Left ventricle myocardium inferior (tissue), 1 donor: ENCODE measurements around the gene XXYLT1. TPM values are rescaled to one million over a fixed set of nuclear protein-coding genes. Genes with fewer than 3 reads are reported as not detected.
"Not testable (repeated sequence)": the region's sequence is repeated elsewhere in the genome, so short reads cannot be mapped to it uniquely, and the experiment has no call there.

Experiments used
- DNase-seq: peaks from one replicate; pipeline ENCODE4 v3.0.0-alpha.2; 2020
- H3K27ac ChIP-seq: fragments of 200-600 bp; replicated peaks from 2 replicates; pipeline ENCODE4 v1.8.0; 2021
- H3K27me3 ChIP-seq: fragments of 200-600 bp; 2 replicates; pipeline ENCODE4 v1.8.0; 2021; ENCODE audit warnings: low read depth
- H3K36me3 ChIP-seq: fragments of 200-600 bp; 2 replicates; pipeline ENCODE4 v1.8.0; 2021
- H3K4me1 ChIP-seq: fragments of 200-600 bp; 2 replicates; pipeline ENCODE4 v1.8.0; 2021
- H3K4me3 ChIP-seq: fragments of 200-600 bp; 2 replicates; pipeline ENCODE4 v1.8.0; 2021; ENCODE audit warnings: mild to moderate bottlenecking, moderate library complexity
- H3K9me3 ChIP-seq: fragments of 200-600 bp; replicated peaks from 2 replicates; pipeline ENCODE4 v1.8.0; 2021
- intact Hi-C: fragments of 100-400 bp; cut with micrococcal nuclease; formaldehyde crosslinking; loops from one replicate; pipeline ENCODE4 v1.11.0; 2022
- total RNA-seq: library from RNA; stranded (reverse); fragmentation: NEBNext Ultra II Directional; extraction: Animal tissue kit (Norgen Biotek cat#: 25700); gene quantifications from one replicate; pipeline ENCODE4 v1.2.1, GENCODE V29; 2021
- TF ChIP-seq, protein P1 (sequence below): fragments of 200-600 bp; IDR thresholded peaks from 2 replicates; pipeline ENCODE4 v1.8.0; 2021; ENCODE audit warnings: antibody characterized with exemption, mild to moderate bottlenecking, borderline replicate concordance
- donor health status: DM: no; HTN: yes; CAD: no; lungs with severe emphysema.

XXYLT1 gene
- total RNA-seq, 1 donor from 2014 or later: 2.3 TPM

DNA sequence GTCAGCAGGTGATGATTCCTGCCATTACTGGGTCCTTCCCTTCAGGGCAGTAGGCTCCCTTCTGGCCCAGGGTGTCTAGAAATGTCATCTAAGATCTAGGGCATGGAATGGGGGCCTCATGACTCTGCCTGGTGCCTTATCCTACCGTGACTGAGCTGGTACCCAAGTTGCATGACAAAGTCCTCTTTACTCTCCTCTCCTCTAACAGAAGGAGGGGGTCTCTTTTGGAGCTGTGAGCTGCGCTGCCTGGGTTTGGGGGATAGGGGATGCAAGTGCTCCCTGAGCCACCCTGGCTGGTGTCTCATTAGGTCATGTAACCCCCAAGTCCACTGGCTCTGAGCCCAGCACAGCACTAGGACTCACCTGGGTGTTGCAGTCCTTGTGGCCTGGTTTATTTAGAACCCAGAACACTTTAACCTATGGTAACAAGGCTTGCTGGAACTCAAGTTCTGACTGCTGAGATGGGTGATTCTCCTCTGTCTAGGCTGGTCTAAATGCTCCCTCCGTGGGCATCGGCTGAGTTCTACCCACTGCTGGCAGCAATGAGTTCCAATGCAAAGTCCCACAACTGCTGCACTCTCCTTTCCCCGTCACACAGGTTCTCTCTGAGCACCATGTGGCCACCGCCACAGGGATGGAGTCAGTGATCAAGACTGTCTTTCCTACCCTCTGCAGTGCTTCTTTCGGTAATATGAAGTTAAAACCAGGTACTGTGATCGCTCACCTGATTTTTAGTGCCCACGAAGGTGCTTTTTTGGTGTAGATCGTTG lies 34.0 kb downstream of the XXYLT1 start:
- Histone ChIP-seq H3K9me3 (peaks cover 4% of the 10 kb centered on the region), H3K27ac (no peak overlapping the region), H3K27me3 (no peaks in the 10 kb centered on the region), H3K36me3 (no peaks in the 10 kb centered on the region), H3K4me1 (peaks cover 27% of the 10 kb centered on the region), H3K4me3 (no peak overlapping the region)
- TF ChIP-seq, protein P1, sequence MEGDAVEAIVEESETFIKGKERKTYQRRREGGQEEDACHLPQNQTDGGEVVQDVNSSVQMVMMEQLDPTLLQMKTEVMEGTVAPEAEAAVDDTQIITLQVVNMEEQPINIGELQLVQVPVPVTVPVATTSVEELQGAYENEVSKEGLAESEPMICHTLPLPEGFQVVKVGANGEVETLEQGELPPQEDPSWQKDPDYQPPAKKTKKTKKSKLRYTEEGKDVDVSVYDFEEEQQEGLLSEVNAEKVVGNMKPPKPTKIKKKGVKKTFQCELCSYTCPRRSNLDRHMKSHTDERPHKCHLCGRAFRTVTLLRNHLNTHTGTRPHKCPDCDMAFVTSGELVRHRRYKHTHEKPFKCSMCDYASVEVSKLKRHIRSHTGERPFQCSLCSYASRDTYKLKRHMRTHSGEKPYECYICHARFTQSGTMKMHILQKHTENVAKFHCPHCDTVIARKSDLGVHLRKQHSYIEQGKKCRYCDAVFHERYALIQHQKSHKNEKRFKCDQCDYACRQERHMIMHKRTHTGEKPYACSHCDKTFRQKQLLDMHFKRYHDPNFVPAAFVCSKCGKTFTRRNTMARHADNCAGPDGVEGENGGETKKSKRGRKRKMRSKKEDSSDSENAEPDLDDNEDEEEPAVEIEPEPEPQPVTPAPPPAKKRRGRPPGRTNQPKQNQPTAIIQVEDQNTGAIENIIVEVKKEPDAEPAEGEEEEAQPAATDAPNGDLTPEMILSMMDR: no peak
- DNase-seq: no peak
- intact Hi-C loops: no loop called here

DNA sequence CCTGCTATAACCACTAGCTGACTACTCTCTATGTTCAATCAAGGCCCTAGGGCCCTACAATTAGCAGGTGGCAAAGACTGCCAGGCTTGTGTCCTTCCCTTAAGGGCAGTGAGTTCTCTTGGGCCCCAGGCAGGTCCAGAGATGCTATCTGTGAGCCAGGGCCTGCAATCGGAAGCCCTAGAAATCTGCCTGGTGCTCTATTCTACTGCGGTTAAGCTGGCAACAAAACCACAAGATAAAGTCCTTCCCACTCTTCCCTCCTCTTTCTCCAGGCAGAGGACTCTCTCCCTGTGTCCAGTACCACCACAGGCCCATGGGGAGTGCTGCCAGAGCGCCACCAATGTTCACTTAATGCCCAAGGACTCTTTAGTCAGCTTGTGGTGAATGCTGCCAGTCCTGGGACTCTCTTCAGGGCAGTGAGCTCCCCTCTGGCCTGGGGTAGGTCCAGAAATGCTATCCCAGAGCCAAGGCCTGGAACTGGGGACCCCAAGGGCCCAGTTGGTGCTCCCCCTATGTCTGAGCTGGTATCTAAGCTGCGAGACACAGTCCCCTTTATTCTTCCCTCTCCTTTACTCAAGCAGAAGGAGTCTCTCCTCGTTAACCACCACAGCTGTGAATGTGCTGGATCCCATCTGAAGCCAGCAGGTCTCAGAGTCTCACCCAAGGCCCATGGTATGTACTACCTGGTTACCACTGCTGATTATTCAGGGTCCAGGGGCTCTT lies 34.7 kb downstream of the XXYLT1 start:
- Histone ChIP-seq H3K4me1 (peaks cover 27% of the 10 kb centered on the region), H3K9me3 (peaks cover 4% of the 10 kb centered on the region), H3K4me3 (no peak overlapping the region), H3K27me3 (no peaks in the 10 kb centered on the region), H3K36me3 (no peaks in the 10 kb centered on the region), H3K27ac (no peak overlapping the region)
- intact Hi-C loops: no loop called here
- TF ChIP-seq, protein P1: no peak
- no peak for DNase-seq

GRCh38 chr3:195230244-195230643 lies 40.7 kb downstream of the XXYLT1 start:
- peaks cover 9% of the 10 kb centered on the region for H3K36me3 ChIP-seq
- intact Hi-C loops: no loop called here
- DNase-seq: no peak
- H3K9me3 ChIP-seq: no peaks in the 10 kb centered on the region
- no peak overlapping the region for H3K27ac ChIP-seq
- H3K27me3 ChIP-seq: no peaks in the 10 kb centered on the region
- no peak overlapping the region for H3K4me3 ChIP-seq
- no peaks in the 10 kb centered on the region for H3K4me1 ChIP-seq
- TF ChIP-seq, protein P1: no peak

GRCh38 chr3:195228886-195229285 lies 42.1 kb downstream of the XXYLT1 start:
- H3K27ac ChIP-seq, H3K36me3 ChIP-seq, H3K9me3 ChIP-seq, H3K27me3 ChIP-seq, DNase-seq, intact Hi-C loops, H3K4me1 ChIP-seq, H3K4me3 ChIP-seq: not testable (repeated sequence)

DNA sequence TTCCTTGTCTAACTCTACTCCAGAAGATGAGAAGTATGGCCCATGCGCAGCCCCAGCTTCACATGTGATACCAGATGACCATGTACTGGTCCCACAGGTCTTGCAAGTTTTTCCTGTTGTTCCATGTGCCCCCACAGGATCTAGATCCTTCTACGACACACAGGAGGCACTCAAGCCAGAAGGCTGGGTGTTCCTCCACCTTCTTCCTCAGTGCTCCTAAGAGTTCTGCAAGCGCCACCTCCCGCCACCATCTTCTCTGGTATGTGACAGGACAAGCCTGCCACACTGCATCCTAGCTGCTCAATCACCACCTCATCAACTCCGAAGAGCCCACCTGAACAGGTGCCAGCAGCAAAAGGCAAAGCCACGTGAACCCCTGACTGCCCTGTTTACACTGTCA lies 43.1 kb downstream of the XXYLT1 start:
- no peak for DNase-seq
- no peak overlapping the region for H3K27ac ChIP-seq

More for the DNA sequence above, 43.1 kb downstream of the XXYLT1 start:
- intact Hi-C loops: no loop called here
- peaks cover 9% of the 10 kb centered on the region for H3K36me3 ChIP-seq
- no peak overlapping the region for H3K4me3 ChIP-seq
- no peaks in the 10 kb centered on the region for H3K9me3 ChIP-seq
- H3K27me3 ChIP-seq: no peaks in the 10 kb centered on the region
- TF ChIP-seq, protein P1: no peak
- H3K4me1 ChIP-seq: peaks cover 15% of the 10 kb centered on the region
